GM23338 (cell line): ENCODE measurements around the gene ATG4B. TPM values are rescaled to one million over a fixed set of nuclear protein-coding genes. Genes with fewer than 3 reads are reported as not detected.

Experiments used
- ATAC-seq: fragments of 200-7000 bp; cut with Tn5 transposase; 3 replicates; pipeline ENCODE4 v1.9.1; 2020
- DNase-seq: peaks from one replicate; pipeline ENCODE4 v3.0.0-alpha.2; 2015; ENCODE audit warnings: low spot score
- H2AFZ ChIP-seq: fragments of 200-600 bp; sonication (generic); 2 replicates; pipeline ENCODE4 v1.8.0; 2016; ENCODE audit warnings: antibody characterized with exemption, mild to moderate bottlenecking, moderate library complexity
- H3F3A ChIP-seq: fragments of 200-600 bp; sonication (generic); replicated peaks from 2 replicates; pipeline ENCODE4 v1.8.0; 2017; ENCODE audit warnings: antibody characterized with exemption, mixed run types, low read depth
- H3K27ac ChIP-seq: fragments of 200-600 bp; sonication (generic); 2 replicates; pipeline ENCODE4 v1.6.1; 2016; ENCODE audit warnings: low read depth
- H3K27me3 ChIP-seq: fragments of 200-600 bp; sonication (generic); 2 replicates; pipeline ENCODE4 v1.8.0; 2016; ENCODE audit warnings: mild to moderate bottlenecking, mixed run types, moderate library complexity; ENCODE audit not compliant: insufficient read depth
- H3K36me3 ChIP-seq: fragments of 200-600 bp; sonication (generic); 2 replicates; pipeline ENCODE4 v1.8.0; 2016; ENCODE audit warnings: mild to moderate bottlenecking; ENCODE audit not compliant: insufficient read depth
- H3K4me1 ChIP-seq: fragments of 200-600 bp; sonication (generic); 2 replicates; pipeline ENCODE4 v1.8.0; 2016; ENCODE audit warnings: mild to moderate bottlenecking, moderate library complexity; ENCODE audit not compliant: insufficient read depth
- H3K4me2 ChIP-seq: fragments of 200-600 bp; sonication (generic); 2 replicates; pipeline ENCODE4 v1.7.1; 2017; ENCODE audit warnings: mixed run types
- H3K4me3 ChIP-seq: fragments of 200-600 bp; sonication (generic); 2 replicates; pipeline ENCODE4 v1.6.1; 2016; ENCODE audit warnings: mixed run types
- H3K79me2 ChIP-seq: fragments of 200-600 bp; sonication (generic); replicated peaks from 2 replicates; pipeline ENCODE4 v1.8.0; 2017; ENCODE audit warnings: mild to moderate bottlenecking; ENCODE audit not compliant: insufficient read depth
- H3K9me2 ChIP-seq: fragments of 200-600 bp; sonication (generic); 2 replicates; pipeline ENCODE4 v1.8.0; 2017; ENCODE audit not compliant: insufficient read depth
- H4K20me1 ChIP-seq: fragments of 200-600 bp; sonication (generic); replicated peaks from 2 replicates; pipeline ENCODE4 v1.8.0; 2017; ENCODE audit warnings: mild to moderate bottlenecking; ENCODE audit not compliant: insufficient read depth
- H3K27ac Mint-ChIP-seq: 2 replicates; pipeline ENCODE4 v1.8.0; 2020; ENCODE audit warnings: inconsistent platforms, mild to moderate bottlenecking, moderate library complexity, mixed read lengths
- H3K27me3 Mint-ChIP-seq: 3 replicates; pipeline ENCODE4 v1.8.0; 2022; ENCODE audit warnings: low read depth, mild to moderate bottlenecking, moderate library complexity, mixed read lengths, inconsistent platforms; ENCODE audit not compliant: insufficient read depth, poor library complexity
- H3K36me3 Mint-ChIP-seq: 3 replicates; pipeline ENCODE4 v1.8.0; 2021; ENCODE audit warnings: low read depth, mild to moderate bottlenecking, inconsistent platforms, moderate library complexity, mixed read lengths
- H3K4me1 Mint-ChIP-seq: 3 replicates; pipeline ENCODE4 v1.8.0; 2020; ENCODE audit warnings: mild to moderate bottlenecking, inconsistent platforms, mixed read lengths
- H3K4me3 Mint-ChIP-seq: 3 replicates; pipeline ENCODE4 v1.8.0; 2021; ENCODE audit warnings: moderate library complexity, mild to moderate bottlenecking, inconsistent platforms, mixed read lengths
- H3K9me3 Mint-ChIP-seq: 3 replicates; pipeline ENCODE4 v1.8.0; 2020; ENCODE audit warnings: moderate library complexity, mild to moderate bottlenecking, inconsistent platforms, mixed read lengths
- CREB1 ChIP-seq: fragments of 250-450 bp; sonication (Bioruptor Pico); IDR thresholded peaks from 2 replicates; pipeline ENCODE4 v1.5.0; 2020; ENCODE audit warnings: low read depth, mild to moderate bottlenecking, moderate library complexity
- EZH2 ChIP-seq: fragments of 200-600 bp; sonication (generic); IDR thresholded peaks from one replicate; pipeline ENCODE4 v1.8.0; 2017; ENCODE audit warnings: antibody characterized with exemption, mild to moderate bottlenecking, low read depth; ENCODE audit not compliant: unreplicated experiment
- JUNB ChIP-seq: IDR thresholded peaks from one replicate; pipeline ENCODE4 v1.6.1; 2016; ENCODE audit warnings: antibody characterized with exemption; ENCODE audit not compliant: unreplicated experiment
- NANOG ChIP-seq: IDR thresholded peaks from 2 replicates; pipeline ENCODE4 v1.6.1; 2016; ENCODE audit warnings: antibody characterized with exemption, borderline replicate concordance
- POLR2AphosphoS5 ChIP-seq: IDR thresholded peaks from 2 replicates; pipeline ENCODE4 v1.6.1; 2016; ENCODE audit warnings: antibody characterized with exemption, low read depth
- STAT1 ChIP-seq: IDR thresholded peaks from one replicate; pipeline ENCODE4 v1.6.1; 2016; ENCODE audit warnings: antibody characterized with exemption; ENCODE audit not compliant: unreplicated experiment
- ZNF114 ChIP-seq: fragments of 250-450 bp; sonication (Bioruptor Pico); IDR thresholded peaks from 2 replicates; pipeline ENCODE4 v1.5.0; 2020; ENCODE audit warnings: mild to moderate bottlenecking, moderate library complexity
- ZNF331 ChIP-seq: fragments of 250-450 bp; sonication (Bioruptor Pico); IDR thresholded peaks from 2 replicates; pipeline ENCODE4 v1.5.0; 2020; ENCODE audit warnings: low read depth, mild to moderate bottlenecking, moderate library complexity
- polyA plus RNA-seq: library from polyadenylated mRNA; unstranded; fragments of >200 nt; fragmentation: Nextera tagmentation; extraction: Ambion mirVana; gene quantifications from 2 replicates; pipeline ENCODE4 v1.2.1, GENCODE V29; 2016
- total RNA-seq: library from RNA; depleted of rRNA; stranded (reverse); fragments of >200 nt; shearing (Covaris generic); gene quantifications from 2 replicates; pipeline ENCODE4 v1.2.3, GENCODE V29; 2014
- TF ChIP-seq, protein P1 (sequence below): IDR thresholded peaks from 2 replicates; pipeline ENCODE4 v1.6.1; 2016; ENCODE audit warnings: antibody characterized with exemption
- TF ChIP-seq, protein P2 (sequence below), 2 experiments: fragments of 200-600 bp in 1 of 2; sonication (generic) in 1 of 2; conservative IDR thresholded peaks; 2 replicates each; pipeline versions ENCODE4 v1.5.1 to v1.6.1; 2016 to 2017; ENCODE audit warnings: antibody characterized with exemption in 2 of 2, low read depth in 2 of 2, mild to moderate bottlenecking in 2 of 2, moderate library complexity in 1 of 2
- TF ChIP-seq, protein P3 (sequence below): IDR thresholded peaks from one replicate; pipeline ENCODE4 v1.6.1; 2018; ENCODE audit warnings: antibody characterized with exemption; ENCODE audit not compliant: unreplicated experiment
- TF ChIP-seq, protein P4 (sequence below): fragments of 250-450 bp; sonication (Bioruptor Pico); IDR thresholded peaks from 2 replicates; pipeline ENCODE4 v1.5.0; 2020; ENCODE audit warnings: mild to moderate bottlenecking, moderate library complexity

Gene ATG4B
- total and polyA plus RNA-seq, 2 experiments from 2014 or later: 102 to 104 TPM

DNA sequence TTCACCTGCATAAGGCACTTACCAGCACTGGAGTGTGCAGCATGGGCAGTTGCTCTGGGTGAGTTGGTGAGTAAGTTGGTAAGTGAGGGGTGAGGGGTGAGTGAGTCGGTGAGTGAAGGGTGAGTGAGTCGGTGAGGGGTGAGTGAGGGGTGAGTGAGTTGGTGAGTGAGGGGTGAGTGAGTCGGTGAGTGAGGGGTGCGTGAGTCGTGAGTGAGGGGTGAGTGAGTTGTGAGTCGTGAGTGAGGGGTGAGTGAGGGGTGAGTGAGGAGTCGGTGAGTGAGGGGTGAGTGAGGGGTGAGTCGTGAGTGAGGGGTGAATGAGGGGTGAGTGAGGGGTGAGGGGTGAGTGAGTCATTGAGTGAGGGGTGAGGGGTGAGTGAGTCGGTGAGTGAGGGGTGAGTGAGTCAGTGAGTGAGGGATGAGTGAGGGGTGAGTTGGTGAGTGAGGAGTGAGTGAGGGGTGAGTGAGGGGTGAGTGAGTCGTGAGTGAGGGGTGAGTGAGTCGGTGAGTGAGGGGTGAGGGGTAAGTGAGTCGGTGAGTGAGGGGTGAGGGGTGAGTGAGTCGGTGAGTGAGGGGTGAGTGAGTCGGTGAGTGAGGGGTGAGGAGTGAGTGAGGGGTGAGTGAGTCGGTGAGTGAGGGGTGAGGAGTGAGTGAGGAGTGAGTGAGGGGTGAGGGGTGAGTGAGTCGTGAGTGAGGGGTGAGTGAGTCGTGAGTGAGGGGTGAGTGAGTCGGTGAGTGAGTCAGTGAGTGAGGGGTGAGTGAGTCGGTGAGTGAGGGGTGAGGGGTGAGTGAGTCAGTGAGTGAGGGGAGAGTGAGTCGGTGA is 17.7 kb upstream of the ATG4B start:
- Histone ChIP-seq H3K4me3 (no peak overlapping the region), H3K4me2 (no peak overlapping the region), H3K36me3 (no peaks in the 10 kb centered on the region), H3K27me3 (no peaks in the 10 kb centered on the region), H2AFZ (no peak overlapping the region), H3F3A (peaks cover 6% of the 10 kb centered on the region; the same call in 1 of the 2 replicates), H3K9me2 (no peaks in the 10 kb centered on the region), H3K27ac (no peak overlapping the region), H4K20me1 (peaks cover 15% of the 10 kb centered on the region; the same call in 1 of the 2 replicates), H3K4me1 (peaks cover 6% of the 10 kb centered on the region; the same call in 1 of the 2 replicates), H3K79me2 (peaks cover 79% of the 10 kb centered on the region)
- DNase-seq (no peak), ATAC-seq (no peak)
- TF ChIP-seq STAT1 (no peak), NANOG (no peak), POLR2AphosphoS5 (no peak), ZNF114 (CRISPR knock-in tag) (no peak), JUNB (no peak), CREB1 (no peak), ZNF331 (CRISPR knock-in tag) (no peak), EZH2 (no peak)
- TF ChIP-seq, protein P1, sequence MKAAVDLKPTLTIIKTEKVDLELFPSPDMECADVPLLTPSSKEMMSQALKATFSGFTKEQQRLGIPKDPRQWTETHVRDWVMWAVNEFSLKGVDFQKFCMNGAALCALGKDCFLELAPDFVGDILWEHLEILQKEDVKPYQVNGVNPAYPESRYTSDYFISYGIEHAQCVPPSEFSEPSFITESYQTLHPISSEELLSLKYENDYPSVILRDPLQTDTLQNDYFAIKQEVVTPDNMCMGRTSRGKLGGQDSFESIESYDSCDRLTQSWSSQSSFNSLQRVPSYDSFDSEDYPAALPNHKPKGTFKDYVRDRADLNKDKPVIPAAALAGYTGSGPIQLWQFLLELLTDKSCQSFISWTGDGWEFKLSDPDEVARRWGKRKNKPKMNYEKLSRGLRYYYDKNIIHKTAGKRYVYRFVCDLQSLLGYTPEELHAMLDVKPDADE: no peak
- TF ChIP-seq, protein P2, sequence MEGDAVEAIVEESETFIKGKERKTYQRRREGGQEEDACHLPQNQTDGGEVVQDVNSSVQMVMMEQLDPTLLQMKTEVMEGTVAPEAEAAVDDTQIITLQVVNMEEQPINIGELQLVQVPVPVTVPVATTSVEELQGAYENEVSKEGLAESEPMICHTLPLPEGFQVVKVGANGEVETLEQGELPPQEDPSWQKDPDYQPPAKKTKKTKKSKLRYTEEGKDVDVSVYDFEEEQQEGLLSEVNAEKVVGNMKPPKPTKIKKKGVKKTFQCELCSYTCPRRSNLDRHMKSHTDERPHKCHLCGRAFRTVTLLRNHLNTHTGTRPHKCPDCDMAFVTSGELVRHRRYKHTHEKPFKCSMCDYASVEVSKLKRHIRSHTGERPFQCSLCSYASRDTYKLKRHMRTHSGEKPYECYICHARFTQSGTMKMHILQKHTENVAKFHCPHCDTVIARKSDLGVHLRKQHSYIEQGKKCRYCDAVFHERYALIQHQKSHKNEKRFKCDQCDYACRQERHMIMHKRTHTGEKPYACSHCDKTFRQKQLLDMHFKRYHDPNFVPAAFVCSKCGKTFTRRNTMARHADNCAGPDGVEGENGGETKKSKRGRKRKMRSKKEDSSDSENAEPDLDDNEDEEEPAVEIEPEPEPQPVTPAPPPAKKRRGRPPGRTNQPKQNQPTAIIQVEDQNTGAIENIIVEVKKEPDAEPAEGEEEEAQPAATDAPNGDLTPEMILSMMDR (conservative IDR thresholded peaks at IDR 0.05; ENCODE audit: low read depth in 2 of 2): no peak
- TF ChIP-seq, protein P3, sequence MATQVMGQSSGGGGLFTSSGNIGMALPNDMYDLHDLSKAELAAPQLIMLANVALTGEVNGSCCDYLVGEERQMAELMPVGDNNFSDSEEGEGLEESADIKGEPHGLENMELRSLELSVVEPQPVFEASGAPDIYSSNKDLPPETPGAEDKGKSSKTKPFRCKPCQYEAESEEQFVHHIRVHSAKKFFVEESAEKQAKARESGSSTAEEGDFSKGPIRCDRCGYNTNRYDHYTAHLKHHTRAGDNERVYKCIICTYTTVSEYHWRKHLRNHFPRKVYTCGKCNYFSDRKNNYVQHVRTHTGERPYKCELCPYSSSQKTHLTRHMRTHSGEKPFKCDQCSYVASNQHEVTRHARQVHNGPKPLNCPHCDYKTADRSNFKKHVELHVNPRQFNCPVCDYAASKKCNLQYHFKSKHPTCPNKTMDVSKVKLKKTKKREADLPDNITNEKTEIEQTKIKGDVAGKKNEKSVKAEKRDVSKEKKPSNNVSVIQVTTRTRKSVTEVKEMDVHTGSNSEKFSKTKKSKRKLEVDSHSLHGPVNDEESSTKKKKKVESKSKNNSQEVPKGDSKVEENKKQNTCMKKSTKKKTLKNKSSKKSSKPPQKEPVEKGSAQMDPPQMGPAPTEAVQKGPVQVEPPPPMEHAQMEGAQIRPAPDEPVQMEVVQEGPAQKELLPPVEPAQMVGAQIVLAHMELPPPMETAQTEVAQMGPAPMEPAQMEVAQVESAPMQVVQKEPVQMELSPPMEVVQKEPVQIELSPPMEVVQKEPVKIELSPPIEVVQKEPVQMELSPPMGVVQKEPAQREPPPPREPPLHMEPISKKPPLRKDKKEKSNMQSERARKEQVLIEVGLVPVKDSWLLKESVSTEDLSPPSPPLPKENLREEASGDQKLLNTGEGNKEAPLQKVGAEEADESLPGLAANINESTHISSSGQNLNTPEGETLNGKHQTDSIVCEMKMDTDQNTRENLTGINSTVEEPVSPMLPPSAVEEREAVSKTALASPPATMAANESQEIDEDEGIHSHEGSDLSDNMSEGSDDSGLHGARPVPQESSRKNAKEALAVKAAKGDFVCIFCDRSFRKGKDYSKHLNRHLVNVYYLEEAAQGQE: no peak
- TF ChIP-seq, protein P4, sequence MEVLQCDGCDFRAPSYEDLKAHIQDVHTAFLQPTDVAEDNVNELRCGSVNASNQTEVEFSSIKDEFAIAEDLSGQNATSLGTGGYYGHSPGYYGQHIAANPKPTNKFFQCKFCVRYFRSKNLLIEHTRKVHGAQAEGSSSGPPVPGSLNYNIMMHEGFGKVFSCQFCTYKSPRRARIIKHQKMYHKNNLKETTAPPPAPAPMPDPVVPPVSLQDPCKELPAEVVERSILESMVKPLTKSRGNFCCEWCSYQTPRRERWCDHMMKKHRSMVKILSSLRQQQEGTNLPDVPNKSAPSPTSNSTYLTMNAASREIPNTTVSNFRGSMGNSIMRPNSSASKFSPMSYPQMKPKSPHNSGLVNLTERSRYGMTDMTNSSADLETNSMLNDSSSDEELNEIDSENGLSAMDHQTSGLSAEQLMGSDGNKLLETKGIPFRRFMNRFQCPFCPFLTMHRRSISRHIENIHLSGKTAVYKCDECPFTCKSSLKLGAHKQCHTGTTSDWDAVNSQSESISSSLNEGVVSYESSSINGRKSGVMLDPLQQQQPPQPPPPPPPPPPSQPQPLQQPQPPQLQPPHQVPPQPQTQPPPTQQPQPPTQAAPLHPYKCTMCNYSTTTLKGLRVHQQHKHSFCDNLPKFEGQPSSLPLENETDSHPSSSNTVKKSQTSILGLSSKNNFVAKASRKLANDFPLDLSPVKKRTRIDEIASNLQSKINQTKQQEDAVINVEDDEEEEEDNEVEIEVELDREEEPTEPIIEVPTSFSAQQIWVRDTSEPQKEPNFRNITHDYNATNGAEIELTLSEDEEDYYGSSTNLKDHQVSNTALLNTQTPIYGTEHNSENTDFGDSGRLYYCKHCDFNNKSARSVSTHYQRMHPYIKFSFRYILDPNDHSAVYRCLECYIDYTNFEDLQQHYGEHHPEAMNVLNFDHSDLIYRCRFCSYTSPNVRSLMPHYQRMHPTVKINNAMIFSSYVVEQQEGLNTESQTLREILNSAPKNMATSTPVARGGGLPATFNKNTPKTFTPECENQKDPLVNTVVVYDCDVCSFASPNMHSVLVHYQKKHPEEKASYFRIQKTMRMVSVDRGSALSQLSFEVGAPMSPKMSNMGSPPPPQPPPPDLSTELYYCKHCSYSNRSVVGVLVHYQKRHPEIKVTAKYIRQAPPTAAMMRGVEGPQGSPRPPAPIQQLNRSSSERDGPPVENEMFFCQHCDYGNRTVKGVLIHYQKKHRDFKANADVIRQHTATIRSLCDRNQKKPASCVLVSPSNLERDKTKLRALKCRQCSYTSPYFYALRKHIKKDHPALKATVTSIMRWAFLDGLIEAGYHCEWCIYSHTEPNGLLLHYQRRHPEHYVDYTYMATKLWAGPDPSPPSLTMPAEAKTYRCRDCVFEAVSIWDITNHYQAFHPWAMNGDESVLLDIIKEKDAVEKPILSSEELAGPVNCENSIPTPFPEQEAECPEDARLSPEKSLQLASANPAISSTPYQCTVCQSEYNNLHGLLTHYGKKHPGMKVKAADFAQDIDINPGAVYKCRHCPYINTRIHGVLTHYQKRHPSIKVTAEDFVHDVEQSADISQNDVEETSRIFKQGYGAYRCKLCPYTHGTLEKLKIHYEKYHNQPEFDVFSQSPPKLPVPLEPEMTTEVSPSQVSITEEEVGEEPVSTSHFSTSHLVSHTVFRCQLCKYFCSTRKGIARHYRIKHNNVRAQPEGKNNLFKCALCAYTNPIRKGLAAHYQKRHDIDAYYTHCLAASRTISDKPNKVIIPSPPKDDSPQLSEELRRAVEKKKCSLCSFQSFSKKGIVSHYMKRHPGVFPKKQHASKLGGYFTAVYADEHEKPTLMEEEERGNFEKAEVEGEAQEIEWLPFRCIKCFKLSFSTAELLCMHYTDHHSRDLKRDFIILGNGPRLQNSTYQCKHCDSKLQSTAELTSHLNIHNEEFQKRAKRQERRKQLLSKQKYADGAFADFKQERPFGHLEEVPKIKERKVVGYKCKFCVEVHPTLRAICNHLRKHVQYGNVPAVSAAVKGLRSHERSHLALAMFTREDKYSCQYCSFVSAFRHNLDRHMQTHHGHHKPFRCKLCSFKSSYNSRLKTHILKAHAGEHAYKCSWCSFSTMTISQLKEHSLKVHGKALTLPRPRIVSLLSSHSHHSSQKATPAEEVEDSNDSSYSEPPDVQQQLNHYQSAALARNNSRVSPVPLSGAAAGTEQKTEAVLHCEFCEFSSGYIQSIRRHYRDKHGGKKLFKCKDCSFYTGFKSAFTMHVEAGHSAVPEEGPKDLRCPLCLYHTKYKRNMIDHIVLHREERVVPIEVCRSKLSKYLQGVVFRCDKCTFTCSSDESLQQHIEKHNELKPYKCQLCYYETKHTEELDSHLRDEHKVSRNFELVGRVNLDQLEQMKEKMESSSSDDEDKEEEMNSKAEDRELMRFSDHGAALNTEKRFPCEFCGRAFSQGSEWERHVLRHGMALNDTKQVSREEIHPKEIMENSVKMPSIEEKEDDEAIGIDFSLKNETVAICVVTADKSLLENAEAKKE (CRISPR knock-in tag): no peak
- peaks cover 16% of the 10 kb centered on the region for H3K36me3 Mint-ChIP-seq
- H3K9me3 Mint-ChIP-seq: peaks cover 9% of the 10 kb centered on the region; the same call in 2 of the 3 replicates
- no peak overlapping the region for H3K27ac Mint-ChIP-seq
- H3K4me1 Mint-ChIP-seq: peaks cover 22% of the 10 kb centered on the region
- H3K27me3 Mint-ChIP-seq: peaks cover 2% of the 10 kb centered on the region
- H3K4me3 Mint-ChIP-seq: no peak overlapping the region
